ENCODE data around the gene CCNQ. TPM values are rescaled to one million over a fixed set of nuclear protein-coding genes. Genes with fewer than 3 reads are reported as not detected.

The CCNQ gene
- total RNA-seq, 1 experiment from 2014 or later, result 33.9 TPM

DNA sequence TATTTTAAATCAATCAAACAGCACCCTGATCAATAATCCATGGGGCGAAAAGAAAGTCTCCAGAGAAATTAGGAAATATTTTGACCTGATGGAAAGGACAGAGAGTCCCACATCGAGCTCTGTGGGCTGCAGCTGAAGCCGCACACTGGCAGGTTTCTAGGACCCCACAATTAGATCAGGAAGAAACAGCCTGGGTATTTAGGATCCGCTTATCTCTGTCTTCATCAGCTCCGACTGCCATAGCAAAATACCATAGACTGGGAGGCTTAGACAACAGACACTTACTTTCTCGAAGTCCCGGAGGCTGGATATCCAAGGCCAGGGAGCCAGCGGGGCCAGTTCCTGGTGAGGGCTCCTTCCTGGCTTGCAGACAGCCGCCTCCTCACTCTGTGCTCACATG lies 36.4 kb downstream of the CCNQ start:
- DNase-seq, result no peak
- TF ChIP-seq CTCF (conservative IDR thresholded peaks at IDR 0.05), result no peak
- TF ChIP-seq EZH2 (IDR thresholded peaks at IDR 0.05; ENCODE audit: low read depth), result no peak

GRCh38 chrX:153561337-153561736 lies 37.6 kb downstream of the CCNQ start:
- ChIA-PET POLR2A (ENCODE audit: unreplicated experiment) (no interaction called here), CTCF (no interaction called here)
- no TSS peak for BruUV-seq (replicated peaks)

More for the DNA sequence above, 36.4 kb downstream of the CCNQ start:
- ChIA-PET CTCF (no interaction called here), POLR2A (ENCODE audit: unreplicated experiment) (no interaction called here)
- Histone ChIP-seq H2AFZ (no peak overlapping the region), H3K4me2 (no peak overlapping the region), H3K4me3 (no peak overlapping the region), H3K79me2 (ENCODE audit: low read depth) (no peaks in the 10 kb centered on the region), H3F3A (ENCODE audit: insufficient read depth, low read depth) (no peaks in the 10 kb centered on the region), H4K20me1 (ENCODE audit: insufficient read depth) (no peaks in the 10 kb centered on the region), H3K36me3 (ENCODE audit: low read depth) (no peaks in the 10 kb centered on the region), H3K27ac (no peak overlapping the region), H3K9me2 (ENCODE audit: insufficient read depth) (no peaks in the 10 kb centered on the region), H3K9me3 (ENCODE audit: insufficient read depth, low read depth) (no peaks in the 10 kb centered on the region), H3K27me3 (ENCODE audit: insufficient read depth, low read depth) (peaks cover 68% of the 10 kb centered on the region), H3K4me1 (replicated peaks; ENCODE audit: insufficient read depth) (no peaks in the 10 kb centered on the region)
- intact Hi-C loops (cut with micrococcal nuclease; ENCODE audit: unreplicated experiment), result no loop called here
- BruUV-seq (replicated peaks), result no TSS peak

DNA sequence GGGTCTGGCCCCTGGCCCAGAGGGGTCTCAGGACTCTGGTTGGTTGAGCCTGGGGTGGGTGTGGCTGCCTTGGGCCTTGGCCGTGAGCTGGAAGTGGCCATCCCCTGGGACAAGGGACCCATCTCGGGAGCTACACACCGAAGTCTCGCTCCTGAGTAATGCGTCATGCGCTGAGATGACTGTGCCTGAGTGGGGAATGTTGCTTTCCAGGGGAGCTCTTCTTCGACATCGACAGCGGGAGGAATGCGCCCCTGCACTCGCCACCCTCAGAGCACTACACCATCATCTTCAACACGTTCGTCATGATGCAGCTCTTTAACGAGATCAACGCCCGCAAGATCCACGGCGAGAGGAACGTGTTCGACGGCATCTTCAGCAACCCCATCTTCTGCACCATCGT lies 38.5 kb downstream of the CCNQ start:
- intact Hi-C loops (cut with micrococcal nuclease; ENCODE audit: unreplicated experiment), result no loop called here
- H2AFZ ChIP-seq, result no peak overlapping the region
- BruUV-seq (replicated peaks), result no TSS peak
- no peaks in the 10 kb centered on the region for H3K9me2 ChIP-seq (ENCODE audit: insufficient read depth)
- H3K4me3 ChIP-seq, result no peak overlapping the region
- H4K20me1 ChIP-seq (ENCODE audit: insufficient read depth), result no peaks in the 10 kb centered on the region
- TF ChIP-seq CTCF (conservative IDR thresholded peaks at IDR 0.05) (no peak), EZH2 (IDR thresholded peaks at IDR 0.05; ENCODE audit: low read depth) (no peak)
- no peaks in the 10 kb centered on the region for H3K4me1 ChIP-seq (replicated peaks; ENCODE audit: insufficient read depth)
- no peaks in the 10 kb centered on the region for H3K9me3 ChIP-seq (ENCODE audit: insufficient read depth, low read depth)
- no peak overlapping the region for H3K4me2 ChIP-seq
- no peak for DNase-seq
- no peaks in the 10 kb centered on the region for H3F3A ChIP-seq (ENCODE audit: insufficient read depth, low read depth)
- ChIA-PET POLR2A (ENCODE audit: unreplicated experiment) (no interaction called here), CTCF (no interaction called here)
- no peaks in the 10 kb centered on the region for H3K36me3 ChIP-seq (ENCODE audit: low read depth)
- no peaks in the 10 kb centered on the region for H3K79me2 ChIP-seq (ENCODE audit: low read depth)
- H3K27me3 ChIP-seq (ENCODE audit: insufficient read depth, low read depth), result peaks cover 73% of the 10 kb centered on the region
- H3K27ac ChIP-seq, result no peak overlapping the region

More at GRCh38 chrX:153561337-153561736, 37.6 kb downstream of the CCNQ start:
- no peaks in the 10 kb centered on the region for H3F3A ChIP-seq (ENCODE audit: insufficient read depth, low read depth)
- no peak overlapping the region for H3K27ac ChIP-seq
- intact Hi-C loops (cut with micrococcal nuclease; ENCODE audit: unreplicated experiment), result no loop called here
- no peak for TF ChIP-seq CTCF (conservative IDR thresholded peaks at IDR 0.05)
- no peak for TF ChIP-seq EZH2 (IDR thresholded peaks at IDR 0.05; ENCODE audit: low read depth)
- no peaks in the 10 kb centered on the region for H3K4me1 ChIP-seq (replicated peaks; ENCODE audit: insufficient read depth)
- H3K9me3 ChIP-seq (ENCODE audit: insufficient read depth, low read depth), result no peaks in the 10 kb centered on the region
- H4K20me1 ChIP-seq (ENCODE audit: insufficient read depth), result no peaks in the 10 kb centered on the region
- no peaks in the 10 kb centered on the region for H3K36me3 ChIP-seq (ENCODE audit: low read depth)
- no peak overlapping the region for H3K4me2 ChIP-seq
- H3K9me2 ChIP-seq (ENCODE audit: insufficient read depth), result no peaks in the 10 kb centered on the region
- H3K27me3 ChIP-seq (ENCODE audit: insufficient read depth, low read depth), result peaks cover 73% of the 10 kb centered on the region
- H3K4me3 ChIP-seq, result no peak overlapping the region
- no peaks in the 10 kb centered on the region for H3K79me2 ChIP-seq (ENCODE audit: low read depth)
- no peak for DNase-seq
- no peak overlapping the region for H2AFZ ChIP-seq
